ENCODE results near the gene SIM2.

The SIM2 gene

GRCh38 chr21:36733857-36734256 lies 34.9 kb downstream of the SIM2 start:
- DNase-seq (ENCODE audit: low read depth in 1 of 2, low spot score in 1 of 2): no peak

- DNase-seq (ENCODE audit: low read depth in 1 of 2, low spot score in 1 of 2): no peak
Measured at GRCh38 chr21:36734367-36735200, 35.7 kb downstream of the SIM2 start.

GRCh38 chr21:36735201-36735515 lies 36.2 kb downstream of the SIM2 start:
- no peak for DNase-seq (ENCODE audit: low read depth in 1 of 2, low spot score in 1 of 2)

- no peak for DNase-seq (ENCODE audit: low read depth in 1 of 2, low spot score in 1 of 2)
Measured at GRCh38 chr21:36735724-36736320, 36.9 kb downstream of the SIM2 start.

GRCh38 chr21:36738489-36739126 lies 39.7 kb downstream of the SIM2 start:
- no peak for DNase-seq (ENCODE audit: low read depth in 1 of 2, low spot score in 1 of 2)

- no peak for DNase-seq (ENCODE audit: low read depth in 1 of 2, low spot score in 1 of 2)
Measured at GRCh38 chr21:36741506-36741905, 42.6 kb downstream of the SIM2 start.

GRCh38 chr21:36743008-36743407 lies 44.1 kb downstream of the SIM2 start:
- DNase-seq (ENCODE audit: low read depth in 1 of 2, low spot score in 1 of 2): no peak

- no peak for DNase-seq (ENCODE audit: low read depth in 1 of 2, low spot score in 1 of 2)
Measured at GRCh38 chr21:36743446-36743845, 44.5 kb downstream of the SIM2 start.

- DNase-seq (ENCODE audit: low read depth in 1 of 2, low spot score in 1 of 2): no peak
Measured at GRCh38 chr21:36744190-36744559, 45.3 kb downstream of the SIM2 start.

GRCh38 chr21:36744560-36745231 lies 45.8 kb downstream of the SIM2 start:
- DNase-seq (ENCODE audit: low read depth in 1 of 2, low spot score in 1 of 2): no peak

- DNase-seq (ENCODE audit: low read depth in 1 of 2, low spot score in 1 of 2): no peak
Measured at GRCh38 chr21:36745459-36745858, 46.5 kb downstream of the SIM2 start.

- DNase-seq (ENCODE audit: low read depth in 1 of 2, low spot score in 1 of 2): no peak
Measured at GRCh38 chr21:36747041-36747814, 48.3 kb downstream of the SIM2 start.

GRCh38 chr21:36747815-36748383 lies 49.0 kb downstream of the SIM2 start:
- DNase-seq (ENCODE audit: low read depth in 1 of 2, low spot score in 1 of 2): no peak

GRCh38 chr21:36749935-36750575 lies 51.1 kb downstream of the SIM2 start:
- DNase-seq (ENCODE audit: low read depth in 1 of 2, low spot score in 1 of 2): no peak

- no peak for DNase-seq (ENCODE audit: low read depth in 1 of 2, low spot score in 1 of 2)
Measured at GRCh38 chr21:36750576-36750959, 51.7 kb downstream of the SIM2 start.

- no peak for DNase-seq (ENCODE audit: low read depth in 1 of 2, low spot score in 1 of 2)
Measured at GRCh38 chr21:36751383-36751782, 52.5 kb downstream of the SIM2 start.

- no peak for DNase-seq (ENCODE audit: low read depth in 1 of 2, low spot score in 1 of 2)
Measured at GRCh38 chr21:36753556-36753955, 54.6 kb downstream of the SIM2 start.

GRCh38 chr21:36754241-36754898 lies 55.5 kb downstream of the SIM2 start:
- DNase-seq (ENCODE audit: low read depth in 1 of 2, low spot score in 1 of 2): no peak

- DNase-seq (ENCODE audit: low read depth in 1 of 2, low spot score in 1 of 2): no peak
Measured at GRCh38 chr21:36756527-36756926, 57.6 kb downstream of the SIM2 start.

- DNase-seq (ENCODE audit: low read depth in 1 of 2, low spot score in 1 of 2): no peak
Measured at GRCh38 chr21:36757196-36757595, 58.3 kb downstream of the SIM2 start.
